Natural killer cell (primary cell): ENCODE measurements around the gene BCL2. TPM values are rescaled to one million over a fixed set of nuclear protein-coding genes. Genes with fewer than 3 reads are reported as not detected.

ENCODE experiments used
- ATAC-seq, 3 donors: fragments of 150-1000 bp in 2 of 3; fragments of 200-7000 bp in 1 of 3; cut with Tn5 transposase; 1 replicate in 1 of 3; 2 replicates in 2 of 3; pipeline ENCODE4 v1.10.0; 2021; ENCODE audit warnings: mild to moderate bottlenecking in 2 of 3, moderate library complexity in 2 of 3
- DNase-seq, 2 donors: peaks; one replicate each; pipeline versions ENCODE4 v3.0.0 to v3.0.0-alpha.2; 2013 to 2021; ENCODE audit warnings: mixed read lengths in 1 of 2
- H3K27ac ChIP-seq: one replicate; pipeline ENCODE4 v1.5.1; 2013; ENCODE audit warnings: mild to moderate bottlenecking, low read length
- H3K27me3 ChIP-seq: one replicate; pipeline ENCODE4 v1.6.1; 2013; ENCODE audit warnings: low read length; ENCODE audit not compliant: control insufficient read depth, insufficient read depth
- H3K36me3 ChIP-seq: one replicate; pipeline ENCODE4 v1.6.1; 2013; ENCODE audit warnings: low read length; ENCODE audit not compliant: control insufficient read depth, insufficient read depth
- H3K4me1 ChIP-seq: one replicate; pipeline ENCODE4 v1.6.1; 2013; ENCODE audit warnings: low read length; ENCODE audit not compliant: control insufficient read depth, insufficient read depth
- H3K4me3 ChIP-seq: one replicate; pipeline ENCODE4 v1.5.1; 2013; ENCODE audit warnings: low read length
- H3K9me3 ChIP-seq: one replicate; pipeline ENCODE4 v1.6.1; 2013; ENCODE audit warnings: low read length; ENCODE audit not compliant: control insufficient read depth, insufficient read depth
- H3K27ac Mint-ChIP-seq, 2 donors: one replicate each; pipeline ENCODE4 v1.8.0; 2022; ENCODE audit warnings: mild to moderate bottlenecking in 2 of 2, mixed read lengths in 2 of 2, moderate library complexity in 1 of 2
- H3K27me3 Mint-ChIP-seq, 2 donors: one replicate each; pipeline ENCODE4 v1.8.0; 2022; ENCODE audit warnings: low read depth in 2 of 2, mixed read lengths in 2 of 2
- H3K36me3 Mint-ChIP-seq: one replicate; pipeline ENCODE4 v1.8.0; 2022; ENCODE audit warnings: mixed read lengths
- H3K4me1 Mint-ChIP-seq, 2 donors: one replicate each; pipeline ENCODE4 v1.8.0; 2022; ENCODE audit warnings: mixed read lengths in 2 of 2
- H3K4me3 Mint-ChIP-seq: one replicate; pipeline ENCODE4 v1.8.0; 2022; ENCODE audit warnings: mild to moderate bottlenecking, moderate library complexity, mixed read lengths
- H3K9me3 Mint-ChIP-seq, 2 donors: one replicate each; pipeline ENCODE4 v1.8.0; 2022; ENCODE audit warnings: mixed read lengths in 2 of 2
- CTCF ChIP-seq: fragments of 200-600 bp; IDR thresholded peaks from one replicate; pipeline ENCODE4 v1.8.0; 2022; ENCODE audit warnings: antibody characterized with exemption
- WGBS: methylation state at CpG from one replicate; pipeline ENCODE4 v1.1.7; 2013; ENCODE audit warnings: missing lambda C conversion rate; ENCODE audit not compliant: insufficient coverage; 5-methylcytosine and 5-hydroxymethylcytosine counted together
- intact Hi-C: fragments of 100-400 bp; cut with micrococcal nuclease; formaldehyde crosslinking; loops from one replicate; pipeline ENCODE4 v1.14.2; 2022
- total RNA-seq, 4 donors: library from RNA; stranded (reverse); fragments of 120-200 nt in 1 of 4; gene quantifications; one replicate each; pipeline versions ENCODE4 v1.2.3 to v1.2.4, GENCODE V29; 2013 to 2022

The BCL2 gene
- total RNA-seq, 3 donors from 2014 or later (not counting 1 experiment from before 2014, with no cell fraction given): 28.2 to 64.2 (median 33.4) TPM

DNA sequence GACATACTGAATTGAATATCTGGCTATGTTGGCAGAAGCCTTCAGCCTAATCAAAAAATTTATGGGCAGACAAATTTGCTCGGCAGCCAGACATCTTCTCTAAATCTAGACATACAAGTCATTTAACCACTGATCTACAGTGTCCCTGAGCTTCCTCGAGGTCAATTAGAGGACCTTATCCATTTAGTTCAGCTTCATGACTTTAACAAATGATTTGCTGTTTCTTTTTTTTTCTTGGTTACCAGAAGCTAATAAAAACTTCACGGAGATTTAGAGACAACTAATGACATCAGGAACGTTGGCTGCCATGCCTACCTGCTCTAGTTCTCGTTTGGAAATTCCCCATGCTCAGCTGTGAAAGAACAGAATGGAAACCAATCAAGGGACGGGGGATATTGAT lies 223.8 kb downstream of the BCL2 start:
- H3K4me1 ChIP-seq: peaks cover 38% of the 10 kb centered on the region
- H3K9me3 ChIP-seq: no peaks in the 10 kb centered on the region
- ATAC-seq: no peak
- peaks cover 2 to 6% of the 10 kb centered on the region in 2 donors for H3K27me3 Mint-ChIP-seq
- no peak overlapping the region for H3K27ac ChIP-seq
- H3K36me3 ChIP-seq: no peaks in the 10 kb centered on the region
- DNase-seq: no peak
- no peak overlapping the region for H3K27ac Mint-ChIP-seq
- H3K36me3 Mint-ChIP-seq: no peaks in the 10 kb centered on the region
- no peaks in the 10 kb centered on the region for H3K27me3 ChIP-seq
- WGBS: 76% methylated on average over 6 of the region's 6 CpGs
- H3K4me1 Mint-ChIP-seq: peaks cover 52 to 54% of the 10 kb centered on the region in 2 donors
- TF ChIP-seq CTCF: no peak
- no peak overlapping the region for H3K4me3 ChIP-seq
- H3K9me3 Mint-ChIP-seq: no peaks in the 10 kb centered on the region
- H3K4me3 Mint-ChIP-seq: no peak overlapping the region
- intact Hi-C loops: no loop called here

GRCh38 chr18:63091671-63092364 lies 227.8 kb downstream of the BCL2 start:
- peaks cover 0 to 6% of the 10 kb centered on the region in 2 donors for H3K27me3 Mint-ChIP-seq

DNA sequence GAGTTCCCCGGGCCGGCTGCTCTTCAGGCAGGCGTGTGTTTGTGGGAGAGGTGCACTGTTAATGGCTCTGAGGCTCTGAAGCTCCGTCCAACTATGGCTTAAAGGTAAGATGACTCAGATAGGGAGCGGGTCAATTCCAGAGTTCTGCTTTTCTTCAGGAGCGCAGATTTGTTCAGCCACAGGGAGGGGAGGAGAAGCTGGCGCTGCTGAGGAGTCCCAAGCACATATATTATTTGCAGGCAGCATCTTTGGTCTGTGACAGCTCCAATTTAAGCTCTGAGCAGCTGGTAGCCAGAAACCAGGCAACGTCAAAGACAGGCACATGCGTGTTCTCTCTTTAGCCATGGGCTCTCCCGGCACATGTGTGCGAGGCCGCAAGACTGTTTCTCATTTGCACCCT lies 229.2 kb downstream of the BCL2 start:
- Mint-ChIP-seq H3K4me1 (peaks cover 5 to 7% of the 10 kb centered on the region in 2 donors), H3K9me3 (no peaks in the 10 kb centered on the region), H3K27ac (no peak overlapping the region), H3K27me3 (peaks cover 0 to 8% of the 10 kb centered on the region in 2 donors), H3K36me3 (no peaks in the 10 kb centered on the region), H3K4me3 (no peak overlapping the region)
- Histone ChIP-seq H3K9me3 (no peaks in the 10 kb centered on the region), H3K36me3 (no peaks in the 10 kb centered on the region), H3K4me1 (no peaks in the 10 kb centered on the region), H3K4me3 (no peak overlapping the region), H3K27me3 (no peaks in the 10 kb centered on the region), H3K27ac (no peak overlapping the region)
- ATAC-seq (no peak), DNase-seq (no peak)
- intact Hi-C loops: no loop called here
- WGBS: 93% methylated on average over 12 of the region's 12 CpGs
- TF ChIP-seq CTCF: no peak

More at GRCh38 chr18:63091671-63092364, 227.8 kb downstream of the BCL2 start:
- no peak for DNase-seq
- Mint-ChIP-seq H3K36me3 (no peaks in the 10 kb centered on the region), H3K4me1 (peaks cover 13 to 15% of the 10 kb centered on the region in 2 donors), H3K27ac (no peak overlapping the region), H3K4me3 (no peak overlapping the region), H3K9me3 (no peaks in the 10 kb centered on the region)
- no peaks in the 10 kb centered on the region for H3K4me1 ChIP-seq
- no peaks in the 10 kb centered on the region for H3K36me3 ChIP-seq
- H3K27me3 ChIP-seq: no peaks in the 10 kb centered on the region
- intact Hi-C loops: no loop called here
- no peak for TF ChIP-seq CTCF
- no peak overlapping the region for H3K27ac ChIP-seq
- peak in 1 of 3 donors; percentile 45 for ATAC-seq
- no peaks in the 10 kb centered on the region for H3K9me3 ChIP-seq
- WGBS: 93% methylated on average over 4 of the region's 4 CpGs
- no peak overlapping the region for H3K4me3 ChIP-seq

DNA sequence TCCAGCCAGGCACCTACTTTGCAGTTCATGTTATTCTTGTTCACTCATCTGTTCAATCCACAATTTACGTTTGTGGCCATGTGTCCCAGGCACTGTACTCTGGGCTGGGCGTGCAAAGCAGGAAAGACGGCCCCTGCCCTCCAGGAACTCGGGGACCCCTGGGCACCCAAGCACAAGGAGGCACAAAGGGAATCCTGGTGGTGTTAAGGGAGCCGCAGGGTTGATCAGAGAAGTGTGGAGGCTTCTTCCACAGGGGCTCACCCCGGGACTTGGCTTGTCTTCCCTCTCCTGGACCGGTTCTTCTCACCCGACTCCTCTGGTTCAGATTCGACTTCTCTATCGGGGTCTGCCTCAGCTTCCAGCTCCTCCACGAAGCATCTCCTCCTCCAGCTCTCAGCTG lies 230.5 kb downstream of the BCL2 start:
- WGBS: 90% methylated on average over 10 of the region's 11 CpGs
- Histone ChIP-seq H3K4me1 (no peaks in the 10 kb centered on the region), H3K9me3 (no peaks in the 10 kb centered on the region), H3K27ac (no peak overlapping the region), H3K27me3 (no peaks in the 10 kb centered on the region), H3K36me3 (no peaks in the 10 kb centered on the region), H3K4me3 (no peak overlapping the region)
- no peak overlapping the region for H3K27ac Mint-ChIP-seq
- H3K36me3 Mint-ChIP-seq: no peaks in the 10 kb centered on the region
- H3K9me3 Mint-ChIP-seq: no peaks in the 10 kb centered on the region
- intact Hi-C loops: no loop called here
- peaks cover 5 to 6% of the 10 kb centered on the region in 2 donors for H3K4me1 Mint-ChIP-seq
- TF ChIP-seq CTCF: no peak
- ATAC-seq: no peak
- no peak for DNase-seq
- H3K4me3 Mint-ChIP-seq: no peak overlapping the region
- H3K27me3 Mint-ChIP-seq: peaks cover 0 to 8% of the 10 kb centered on the region in 2 donors
